ENCODE results near the gene FUS. TPM values are rescaled to one million over a fixed set of nuclear protein-coding genes. Genes with fewer than 3 reads are reported as not detected.
A peak's percentile ranks its signal among the peaks of the same experiment; 100 is the strongest.

The FUS gene
- total and polyA plus RNA-seq, 2 of the 13 experiments (the other 11 are each of a cell fraction or from before 2014, with no cell fraction given) = 68.1 to 168 TPM

- TF ChIP-seq KDM1A (CRISPR knock-in tag; IDR thresholded peaks at IDR 0.05) (no peak), GPBP1L1 (CRISPR knock-in tag; IDR thresholded peaks at IDR 0.05) (no peak), ZNF646 (CRISPR knock-in tag; IDR thresholded peaks at IDR 0.05) (no peak), EP300 (IDR thresholded peaks at IDR 0.05; ENCODE audit: low read depth in 2 of 2, low read length in 2 of 2) (peak in 1 of 2 experiments; percentile 28; a peak in 1 of 4 replicates), EP300 (CRISPR knock-in tag; IDR thresholded peaks at IDR 0.05; ENCODE audit: borderline replicate concordance) (peak; percentile 74), ZNF343 (CRISPR knock-in tag; IDR thresholded peaks at IDR 0.05) (0 out of 2 replicates have a peak, but pooled peaks have one; percentile 49), HNRNPUL1 (IDR thresholded peaks at IDR 0.05; ENCODE audit: low read depth, low read length) (peak; percentile 36; the same call in 1 of the 2 replicates), ZKSCAN1 (IDR thresholded peaks at IDR 0.05; ENCODE audit: low read length) (peak; percentile 2; the same call in 1 of the 2 replicates), RFXAP (CRISPR knock-in tag; IDR thresholded peaks at IDR 0.05; ENCODE audit: borderline replicate concordance) (peak; percentile 51), HNF1A (IDR thresholded peaks at IDR 0.05; ENCODE audit: low read depth) (0 out of 2 replicates have a peak, but pooled peaks have one; percentile 36), HNF1A (CRISPR knock-in tag; IDR thresholded peaks at IDR 0.05; ENCODE audit: borderline replicate concordance) (peak; percentile 70; the same call in 1 of the 2 replicates), HMGXB4 (CRISPR knock-in tag; IDR thresholded peaks at IDR 0.05; ENCODE audit: borderline replicate concordance in 1 of 2, low read depth in 1 of 2) (peak; percentile 56 to 93), SIN3A (IDR thresholded peaks at IDR 0.05; ENCODE audit: borderline replicate concordance, low read depth, low read length) (no peak; the same call in 1 of the 2 replicates), NFATC3 (CRISPR knock-in tag; IDR thresholded peaks at IDR 0.05) (peak; percentile 92)
Measured at GRCh38 chr16:31179747-31180459, at the start of gene FUS (continued).

Data from HepG2 (cell line).